GM18508 (cell line): ENCODE data around the gene CTXN2.

ENCODE experiments used
- ATAC-seq: cut with Tn5 transposase; IDR thresholded peaks from one replicate; pipeline ENCODE4 v1.9.1; 2021; ENCODE audit warnings: moderate number of reproducible peaks; ENCODE audit not compliant: insufficient read depth, unreplicated experiment

CTXN2 gene

DNA sequence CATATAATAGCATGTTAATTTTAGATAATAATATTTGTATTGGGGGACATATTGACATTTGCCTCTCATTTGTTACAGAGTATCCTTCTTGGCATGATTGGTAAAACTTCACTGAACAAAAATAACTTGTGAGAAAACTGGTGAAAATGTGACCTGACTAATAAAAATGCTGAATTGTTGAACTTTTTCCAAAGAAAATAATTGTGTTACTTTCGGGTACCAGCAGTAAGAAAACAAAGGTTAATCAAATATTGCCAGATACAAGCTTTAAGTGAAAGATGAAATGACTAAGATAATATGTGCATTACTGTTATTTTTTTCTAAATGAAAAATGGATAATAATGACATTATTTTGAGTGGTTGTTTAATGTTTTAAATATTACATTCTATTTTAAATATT, 29.8 kb downstream of the CTXN2 start:
- ATAC-seq: no peak

DNA sequence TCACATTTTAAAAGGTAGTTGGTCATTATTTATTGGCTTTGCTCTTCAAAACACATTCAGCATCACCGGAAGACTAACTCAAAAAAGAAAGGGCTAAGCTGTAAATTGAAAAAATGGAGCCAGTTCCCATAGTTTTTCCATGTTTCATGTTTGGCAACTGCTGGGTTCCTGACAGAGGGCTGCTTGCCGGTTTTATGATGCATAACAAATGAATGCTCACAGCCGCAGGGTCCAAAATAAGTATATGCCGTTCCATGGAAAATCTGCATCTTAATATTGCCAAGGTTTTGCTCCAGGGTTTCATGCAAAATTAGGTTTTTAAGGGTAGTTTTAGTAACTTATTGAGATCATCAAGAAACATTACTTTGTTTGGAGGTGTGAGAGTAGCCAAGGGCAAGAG, 30.4 kb downstream of the CTXN2 start:
- no peak for ATAC-seq

DNA sequence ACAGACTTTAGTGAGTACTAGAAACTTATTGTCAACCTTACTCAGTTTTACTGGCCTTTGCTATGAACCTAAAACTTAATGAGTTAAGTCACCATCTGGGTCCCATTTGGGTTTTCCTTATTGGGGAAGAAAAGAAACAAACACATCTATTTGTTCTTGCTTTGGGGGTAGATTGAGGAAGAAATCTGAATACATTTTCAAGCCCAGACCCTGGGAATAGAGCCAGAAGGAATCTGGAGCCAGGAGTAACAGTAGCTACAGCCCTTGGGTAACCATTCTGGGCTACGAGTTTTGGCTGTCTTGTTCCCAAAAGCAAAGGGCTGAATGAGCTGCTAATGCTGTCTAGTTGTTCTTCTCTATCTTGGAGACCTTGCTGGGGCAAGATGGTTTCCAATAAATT, 31.2 kb downstream of the CTXN2 start:
- ATAC-seq: no peak

DNA sequence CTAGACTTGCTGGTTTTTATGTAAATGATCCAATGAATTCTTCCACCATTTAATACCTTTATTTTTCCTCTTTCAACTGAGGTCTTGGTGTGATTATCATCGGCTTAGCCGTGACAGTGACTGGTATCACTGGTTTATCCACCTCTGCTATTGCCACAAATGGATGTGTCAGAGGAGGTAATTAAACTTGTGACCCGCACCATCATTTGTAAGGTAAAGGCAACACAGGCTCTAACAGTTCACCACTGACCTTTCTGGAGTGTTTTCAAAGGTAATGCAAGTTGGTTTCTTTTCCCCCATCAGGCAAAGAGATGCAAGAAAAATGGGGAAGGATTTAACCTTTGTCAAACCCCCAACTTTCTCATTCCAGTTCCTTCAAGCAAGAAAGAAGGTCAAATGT, 34.3 kb downstream of the CTXN2 start:
- no peak for ATAC-seq

DNA sequence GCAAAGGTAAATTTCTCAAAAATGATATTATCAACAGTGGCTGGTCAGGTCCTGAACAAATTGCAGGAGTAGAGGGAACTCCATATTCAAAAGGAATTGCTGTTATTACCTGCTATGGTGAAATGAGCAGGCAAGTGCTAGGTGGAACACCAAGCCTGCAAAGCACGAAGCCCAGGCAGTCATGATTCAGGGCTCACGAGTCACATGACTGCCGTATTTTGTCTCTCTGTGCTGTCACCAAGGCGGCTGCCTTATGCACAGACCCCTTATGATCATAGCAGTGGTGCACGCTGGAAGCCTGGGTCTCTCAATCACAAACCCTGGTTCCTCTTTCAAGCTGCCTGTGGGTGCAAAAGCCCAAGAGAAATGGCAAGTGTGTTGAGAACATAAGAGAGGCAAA, 39.0 kb downstream of the CTXN2 start:
- no peak for ATAC-seq

DNA sequence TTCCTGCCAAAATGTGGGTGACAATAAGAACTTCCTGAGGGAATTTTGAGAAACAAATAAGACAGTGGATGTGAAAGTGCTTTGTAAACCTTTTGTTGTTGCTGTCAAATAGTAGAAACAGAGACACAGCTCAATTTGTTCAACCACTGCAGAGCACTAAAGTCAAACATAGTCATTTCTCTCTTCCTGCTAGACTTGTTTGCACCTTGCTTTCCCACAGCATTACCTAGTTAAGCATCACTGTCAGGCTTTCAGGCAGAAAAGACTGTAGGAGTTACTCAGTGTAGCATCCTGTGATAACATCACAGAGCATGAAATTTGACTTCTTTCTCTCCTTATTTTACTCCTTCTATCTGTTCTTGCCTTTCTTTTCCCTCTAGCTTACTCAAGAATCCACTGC, 41.8 kb downstream of the CTXN2 start:
- ATAC-seq: no peak

DNA sequence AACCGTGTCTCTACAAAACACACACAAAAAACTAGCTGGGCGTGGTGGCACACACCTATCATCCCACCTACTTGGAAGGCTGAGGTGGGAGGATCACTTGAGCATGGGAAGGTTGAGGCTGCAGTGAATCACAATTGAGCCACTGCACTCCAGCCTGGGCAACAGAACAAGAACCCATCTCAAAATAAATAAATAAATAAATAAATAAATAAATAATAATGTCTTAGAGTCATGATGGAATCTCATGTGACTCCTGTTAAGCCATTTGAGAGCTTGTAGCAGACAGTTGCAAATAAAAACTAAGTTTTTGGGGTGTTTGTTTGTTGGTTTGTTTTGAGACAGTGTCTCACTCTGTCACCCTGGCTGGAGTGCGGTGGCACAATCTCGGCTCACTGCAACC, 47.9 kb downstream of the CTXN2 start:
- ATAC-seq: no peak

DNA sequence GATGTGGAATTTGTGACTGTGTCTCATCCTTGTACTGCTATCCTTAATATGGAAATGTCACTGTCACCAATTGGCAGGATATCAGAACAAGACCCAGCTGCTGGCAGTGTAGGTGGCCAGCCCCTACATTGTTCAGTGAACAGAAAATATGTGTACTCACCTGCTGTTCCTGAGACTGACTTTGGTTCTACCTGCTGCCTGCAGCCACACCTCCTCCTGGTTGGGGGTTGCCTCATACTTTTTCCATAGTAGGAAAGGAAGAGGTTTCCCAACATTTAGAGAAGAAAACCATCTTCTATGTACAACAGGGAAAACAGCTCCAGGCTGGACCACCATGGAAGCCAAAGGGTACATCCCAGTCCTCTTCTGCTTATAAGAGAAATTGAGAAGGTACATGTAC, 50.5 kb downstream of the CTXN2 start:
- ATAC-seq: no peak

DNA sequence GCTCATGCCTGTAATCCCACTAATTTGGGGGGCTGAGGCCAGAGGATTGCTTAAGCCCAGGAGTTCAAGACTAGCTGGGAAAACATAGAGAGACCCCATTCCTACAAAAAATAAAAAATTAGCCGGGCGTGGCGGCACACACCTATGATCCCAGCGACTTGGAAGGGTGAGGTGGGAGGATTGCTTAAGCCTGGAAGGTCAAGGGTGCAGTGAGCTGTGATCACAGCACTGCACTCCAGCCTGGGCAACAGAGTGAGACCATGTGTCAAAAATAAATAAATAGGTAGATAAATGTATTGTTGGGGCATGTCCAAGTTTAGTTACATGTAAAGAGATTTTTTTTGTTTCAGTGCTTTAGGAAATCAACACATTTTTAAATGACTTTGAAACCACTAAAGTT, 51.1 kb downstream of the CTXN2 start:
- no peak for ATAC-seq

DNA sequence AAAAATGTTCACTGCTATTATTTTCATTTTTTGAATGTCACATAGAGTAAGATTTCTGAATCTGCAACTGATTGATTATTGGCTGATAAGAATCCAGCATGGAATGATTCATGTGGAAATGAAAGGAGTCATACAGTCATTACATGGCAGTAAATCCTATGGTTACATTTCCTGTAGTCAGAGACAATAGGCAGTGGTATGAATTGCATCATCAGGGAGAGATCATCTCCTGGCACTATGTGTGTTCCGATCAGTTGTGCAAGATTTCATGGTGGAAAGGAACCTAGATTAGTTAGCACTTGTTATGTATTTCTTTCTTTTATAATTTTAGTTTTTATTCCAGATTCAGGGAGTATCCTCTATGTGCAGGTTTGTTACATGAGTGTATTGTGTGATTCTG, 53.5 kb downstream of the CTXN2 start:
- no peak for ATAC-seq

DNA sequence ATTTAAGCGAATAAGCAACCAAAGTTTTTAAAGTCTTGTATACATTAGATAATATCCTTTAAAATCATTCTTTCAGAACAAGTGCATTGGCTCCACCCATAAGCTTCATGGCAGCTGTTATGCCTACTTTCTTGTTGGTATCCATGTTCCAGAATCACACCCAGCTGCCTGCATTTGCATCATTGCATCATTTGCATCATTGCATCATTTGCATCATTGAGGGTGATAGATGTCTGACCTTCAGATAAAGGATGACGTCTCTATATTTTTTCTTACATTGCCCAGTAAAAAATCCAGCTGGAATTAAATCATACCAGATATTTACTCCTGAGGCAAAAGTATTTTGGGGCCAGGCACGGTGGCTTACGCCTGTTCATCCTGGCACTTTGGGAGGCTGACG, 56.9 kb downstream of the CTXN2 start:
- no peak for ATAC-seq

DNA sequence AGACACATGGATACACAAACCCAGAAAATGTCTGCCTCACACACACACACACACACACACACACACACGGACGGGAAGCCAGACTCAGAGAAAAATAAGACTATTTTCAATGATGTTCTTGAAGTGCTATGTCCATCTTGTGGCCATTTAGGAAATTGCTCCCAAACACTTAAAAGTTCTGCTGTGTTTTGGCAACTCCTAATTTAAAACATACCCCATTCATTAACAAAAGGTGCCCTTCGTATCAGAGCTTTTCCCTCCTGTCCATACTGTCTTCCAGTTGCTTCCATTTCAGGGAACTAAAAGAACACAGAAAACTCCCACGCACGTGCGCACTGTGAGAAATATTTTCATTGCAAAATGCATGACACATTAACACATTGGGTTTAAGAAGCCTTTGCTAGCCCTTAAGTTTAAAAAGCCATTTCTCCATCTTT, 59.2 kb downstream of the CTXN2 start:
- no peak for ATAC-seq

DNA sequence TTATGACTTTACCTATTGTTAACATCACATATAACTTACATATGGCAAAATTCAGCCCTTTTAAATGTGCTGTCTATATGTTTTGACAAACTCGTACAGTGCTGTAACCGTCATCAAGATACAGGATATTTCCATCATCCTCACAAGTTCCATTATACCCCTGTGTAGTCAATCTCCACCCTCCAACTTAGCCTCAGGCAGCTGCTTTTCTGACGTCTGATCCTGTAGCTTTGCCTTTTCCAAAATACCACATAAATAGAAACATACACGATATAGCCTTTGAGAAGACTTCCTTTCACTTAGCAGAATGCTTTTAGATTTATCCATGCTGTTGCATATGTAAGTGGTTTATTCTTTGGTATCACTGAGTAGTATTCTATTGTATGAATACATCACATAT, 61.7 kb downstream of the CTXN2 start:
- no peak for ATAC-seq
